Left lung (tissue), 10 donors: ENCODE measurements around the gene DNM3. TPM values are rescaled to one million over a fixed set of nuclear protein-coding genes. Genes with fewer than 3 reads are reported as not detected.

Experiments
- ATAC-seq: fragments of 200-7000 bp; cut with Tn5 transposase; one replicate; pipeline ENCODE4 v1.9.1; 2020; ENCODE audit warnings: moderate library complexity
- DNase-seq, 4 donors: peaks; one replicate each; pipeline ENCODE4 v3.0.0-alpha.2; 2013 to 2020
- H3K27ac ChIP-seq, 2 donors: fragments of 200-600 bp; sonication (generic) in 1 of 2; one replicate each; pipeline versions ENCODE4 v1.5.0 to v1.8.0; 2020 to 2021
- H3K27me3 ChIP-seq, 2 donors: fragments of 200-600 bp; sonication (generic) in 1 of 2; one replicate each; pipeline versions ENCODE4 v1.5.0 to v1.8.0; 2020 to 2021
- H3K36me3 ChIP-seq, 2 donors: fragments of 200-600 bp; sonication (generic) in 1 of 2; one replicate each; pipeline versions ENCODE4 v1.5.0 to v1.8.0; 2020 to 2021
- H3K4me1 ChIP-seq, 2 donors: fragments of 200-600 bp; one replicate each; pipeline ENCODE4 v1.8.0; 2021
- H3K4me3 ChIP-seq, 2 donors: fragments of 200-600 bp; sonication (generic) in 1 of 2; one replicate each; pipeline versions ENCODE4 v1.5.0 to v1.8.0; 2020 to 2021; ENCODE audit warnings: mild to moderate bottlenecking in 1 of 2
- H3K9me3 ChIP-seq, 2 donors: fragments of 200-600 bp; sonication (generic) in 1 of 2; one replicate each; pipeline versions ENCODE4 v1.5.0 to v1.8.0; 2020 to 2021
- CTCF ChIP-seq, 2 donors: fragments of 200-600 bp; sonication (generic) in 1 of 2; IDR thresholded peaks; one replicate each; pipeline versions ENCODE4 v1.5.0 to v1.8.0; 2021; ENCODE audit warnings: antibody characterized with exemption in 2 of 2
- intact Hi-C, 2 donors: fragments of 100-400 bp; cut with DNase I; formaldehyde crosslinking; loops; one replicate each; pipeline versions ENCODE4 v1.11.2 to v1.14.2; 2022
- polyA plus RNA-seq, 6 donors: library from polyadenylated mRNA; unstranded; fragments of 120-200 nt; gene quantifications; one replicate each; pipeline ENCODE4 v1.2.1, GENCODE V29; 2013; ENCODE audit not compliant: insufficient read length in 6 of 6
- total RNA-seq, 2 donors: library from RNA; stranded (reverse); fragmentation: NEBNext Ultra II Directional; extraction: Animal tissue kit (Norgen Biotek cat#: 25700); gene quantifications; one replicate each; pipeline ENCODE4 v1.2.1, GENCODE V29; 2021
- donor health status: DM: no; HTN: yes; CAD: no.
- donor health status: DM: no; HTN: no; CAD: no.

DNM3 gene
- total and polyA plus RNA-seq, 8 donors: 5.2 to 7.7 (median 6.3) TPM

GRCh38 chr1:171981303-171981702 lies 140.0 kb downstream of the DNM3 start:
- Histone ChIP-seq H3K9me3 (no peaks in the 10 kb centered on the region), H3K27ac (no peak overlapping the region), H3K4me3 (no peak overlapping the region), H3K27me3 (no peaks in the 10 kb centered on the region), H3K4me1 (no peaks in the 10 kb centered on the region), H3K36me3 (no peaks in the 10 kb centered on the region)
- ATAC-seq: no peak
- TF ChIP-seq CTCF (IDR thresholded peaks at IDR 0.05): no peak
- no peak for DNase-seq
- intact Hi-C loops: loop anchor here (5.0 to 10.0 kb wide), 2 partner anchors 179 to 187 kb away; no protein-coding TSS in a partner anchor

DNA sequence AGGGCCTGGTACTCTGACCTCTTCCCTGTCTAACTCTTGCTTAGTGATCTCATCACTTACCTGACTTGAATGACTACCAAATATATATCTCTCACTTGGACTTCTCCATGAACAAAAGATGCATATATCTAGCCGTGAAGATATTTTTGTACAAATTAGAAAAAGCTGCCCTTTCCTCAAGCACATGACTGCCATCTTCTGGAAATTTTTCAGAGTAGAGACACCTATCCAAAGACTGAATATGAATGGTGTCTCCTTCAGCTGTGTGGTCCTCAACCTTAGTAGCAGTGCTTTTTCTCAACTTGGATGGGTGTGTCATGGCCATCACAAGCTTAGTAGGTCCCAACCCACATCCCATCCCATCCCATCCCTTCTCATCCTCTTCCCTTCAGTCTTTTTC lies 142.3 kb downstream of the DNM3 start:
- H3K27ac ChIP-seq: no peak overlapping the region
- no peaks in the 10 kb centered on the region for H3K4me1 ChIP-seq
- ATAC-seq: peak; percentile 72
- DNase-seq: peak in 2 of 4 donors; percentile 14 to 40
- no peaks in the 10 kb centered on the region for H3K27me3 ChIP-seq
- no peak overlapping the region for H3K4me3 ChIP-seq
- H3K36me3 ChIP-seq: no peaks in the 10 kb centered on the region
- intact Hi-C loops: loop anchor here (5.0 to 10.0 kb wide), 2 partner anchors 181 to 189 kb away; no protein-coding TSS in a partner anchor
- peak in 1 of 2 donors; percentile 33 for TF ChIP-seq CTCF (IDR thresholded peaks at IDR 0.05)
- no peaks in the 10 kb centered on the region for H3K9me3 ChIP-seq

DNA sequence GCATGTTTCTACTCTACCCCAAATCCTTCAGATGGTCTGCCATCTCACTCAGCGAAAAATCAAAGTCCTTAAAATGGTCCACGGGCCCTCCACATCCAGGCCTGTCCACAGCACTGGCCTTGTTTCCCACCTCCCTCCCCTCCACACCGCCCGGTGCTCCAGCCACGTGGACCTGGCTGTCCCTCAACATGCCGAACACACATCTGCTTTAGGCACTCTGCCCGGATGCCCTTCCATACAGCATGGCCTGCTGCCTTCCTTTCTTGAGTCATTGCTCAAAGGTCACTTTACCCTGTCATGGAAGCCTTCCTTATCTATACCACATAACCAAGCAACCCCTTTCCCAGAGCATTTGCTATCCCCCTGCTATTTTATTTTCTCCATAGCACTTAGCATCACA lies 143.0 kb downstream of the DNM3 start:
- Histone ChIP-seq H3K36me3 (no peaks in the 10 kb centered on the region), H3K27me3 (no peaks in the 10 kb centered on the region), H3K4me3 (no peak overlapping the region), H3K27ac (no peak overlapping the region), H3K9me3 (no peaks in the 10 kb centered on the region), H3K4me1 (no peaks in the 10 kb centered on the region)
- ATAC-seq: no peak
- no peak for TF ChIP-seq CTCF (IDR thresholded peaks at IDR 0.05)
- DNase-seq: peak in 1 of 4 donors; percentile 59
- intact Hi-C loops: loop anchor here (5.0 to 10.0 kb wide), 2 partner anchors 182 to 189 kb away; no protein-coding TSS in a partner anchor

- no peaks in the 10 kb centered on the region for H3K4me1 ChIP-seq
- no peaks in the 10 kb centered on the region for H3K36me3 ChIP-seq
- no peak overlapping the region for H3K27ac ChIP-seq
- TF ChIP-seq CTCF (IDR thresholded peaks at IDR 0.05): peak; percentile 58 to 71
- peak; percentile 69 for ATAC-seq
- H3K27me3 ChIP-seq: no peaks in the 10 kb centered on the region
- intact Hi-C loops: loop anchor here (5.0 to 10.0 kb wide), 2 partner anchors 183 to 190 kb away; no protein-coding TSS in a partner anchor
- DNase-seq: peak in 2 of 4 donors; percentile 12 to 24
- no peaks in the 10 kb centered on the region for H3K9me3 ChIP-seq
- H3K4me3 ChIP-seq: no peak overlapping the region
Observed at GRCh38 chr1:171984850-171985485, 143.7 kb downstream of the DNM3 start.

- Histone ChIP-seq H3K9me3 (no peaks in the 10 kb centered on the region), H3K27ac (no peak overlapping the region), H3K4me1 (no peaks in the 10 kb centered on the region), H3K4me3 (no peak overlapping the region), H3K36me3 (no peaks in the 10 kb centered on the region), H3K27me3 (no peaks in the 10 kb centered on the region)
- no peak for DNase-seq
- no peak for ATAC-seq
- intact Hi-C loops: loop anchor here in 1 of 2 donors (10.0 kb wide), 1 partner anchor 191 kb away; no protein-coding TSS in a partner anchor
- no peak for TF ChIP-seq CTCF (IDR thresholded peaks at IDR 0.05)
Observed at GRCh38 chr1:171985639-171986038, 144.3 kb downstream of the DNM3 start.
